Suprapubic skin (tissue), 4 donors: ENCODE results near the gene IMMP2L. TPM values are rescaled to one million over a fixed set of nuclear protein-coding genes. Genes with fewer than 3 reads are reported as not detected.

Experiments used
- DNase-seq, 2 donors: peaks; one replicate each; pipeline ENCODE4 v3.0.0-alpha.2; 2019; ENCODE audit warnings: low spot score in 2 of 2
- H3K27ac ChIP-seq: fragments of 200-600 bp; sonication (generic); one replicate; pipeline ENCODE4 v1.5.1; 2019
- H3K27me3 ChIP-seq: fragments of 200-600 bp; sonication (generic); one replicate; pipeline ENCODE4 v1.5.1; 2019
- H3K36me3 ChIP-seq: fragments of 200-600 bp; sonication (generic); one replicate; pipeline ENCODE4 v1.5.1; 2019
- H3K4me1 ChIP-seq: fragments of 200-600 bp; sonication (generic); one replicate; pipeline ENCODE4 v1.5.1; 2019
- H3K4me3 ChIP-seq: fragments of 200-600 bp; sonication (generic); one replicate; pipeline ENCODE4 v1.5.1; 2019; ENCODE audit warnings: mild to moderate bottlenecking
- H3K9me3 ChIP-seq: fragments of 200-600 bp; sonication (generic); one replicate; pipeline ENCODE4 v1.5.1; 2019
- EP300 ChIP-seq: sonication (generic); formaldehyde crosslinking; IDR thresholded peaks from one replicate; pipeline ENCODE4 v1.6.1; 2017; ENCODE audit warnings: antibody characterized with exemption
- POLR2A ChIP-seq, 2 donors: fragments of 450-650 bp; IDR thresholded peaks; one replicate each; pipeline ENCODE4 v1.6.1; 2017; ENCODE audit warnings: antibody characterized with exemption in 2 of 2, mild to moderate bottlenecking in 2 of 2, moderate library complexity in 2 of 2
- POLR2AphosphoS5 ChIP-seq, 3 donors: sonication (generic); formaldehyde crosslinking; IDR thresholded peaks; one replicate each; pipeline ENCODE4 v1.6.1; 2017; ENCODE audit warnings: antibody characterized with exemption in 3 of 3
- WGBS: methylation state at CpG from one replicate; pipeline ENCODE4 v1.1.5; 2018; 5-methylcytosine and 5-hydroxymethylcytosine counted together
- total RNA-seq, 4 donors: library from RNA; depleted of rRNA; stranded (reverse); fragments of >200 nt; gene quantifications; one replicate each; pipeline ENCODE4 v1.1.0, GENCODE V29; 2016
- TF ChIP-seq, protein P1 (sequence below), 2 donors: fragments of 200-600 bp in 1 of 2; fragments of 450-650 bp in 1 of 2; sonication (generic) in 1 of 2; IDR thresholded peaks; one replicate each; pipeline ENCODE4 v1.5.1; 2016 to 2019; ENCODE audit warnings: antibody characterized with exemption in 2 of 2, mild to moderate bottlenecking in 1 of 2, moderate library complexity in 1 of 2

IMMP2L gene
- total RNA-seq, 4 donors from 2014 or later: 10.6 to 20.6 (median 14.6) TPM

DNA sequence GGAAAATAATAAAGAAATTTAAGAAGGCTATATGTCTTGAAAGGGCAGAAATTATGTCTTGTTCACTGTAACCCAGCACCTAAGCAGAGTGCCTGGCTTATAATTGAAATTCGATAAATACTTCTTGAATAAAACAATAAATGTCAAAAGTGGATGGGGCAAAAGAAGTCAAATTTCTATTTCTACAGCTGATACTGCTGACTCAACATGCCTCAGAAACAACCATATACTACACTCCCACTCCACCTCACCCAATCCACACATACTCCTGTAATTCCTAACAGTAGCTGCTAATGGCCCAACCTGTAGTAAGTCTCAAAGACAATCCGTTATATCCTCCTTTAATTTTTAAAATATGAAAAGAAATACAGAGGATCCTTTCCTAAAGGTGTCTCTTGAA, 519.5 kb downstream of the IMMP2L start:
- no peak overlapping the region for H3K4me3 ChIP-seq
- H3K9me3 ChIP-seq: no peaks in the 10 kb centered on the region
- H3K36me3 ChIP-seq: no peaks in the 10 kb centered on the region
- no peak overlapping the region for H3K27ac ChIP-seq
- DNase-seq: no peak
- TF ChIP-seq EP300: no peak
- TF ChIP-seq POLR2AphosphoS5 (IDR thresholded peaks at IDR 0.05): no peak
- TF ChIP-seq, protein P1, sequence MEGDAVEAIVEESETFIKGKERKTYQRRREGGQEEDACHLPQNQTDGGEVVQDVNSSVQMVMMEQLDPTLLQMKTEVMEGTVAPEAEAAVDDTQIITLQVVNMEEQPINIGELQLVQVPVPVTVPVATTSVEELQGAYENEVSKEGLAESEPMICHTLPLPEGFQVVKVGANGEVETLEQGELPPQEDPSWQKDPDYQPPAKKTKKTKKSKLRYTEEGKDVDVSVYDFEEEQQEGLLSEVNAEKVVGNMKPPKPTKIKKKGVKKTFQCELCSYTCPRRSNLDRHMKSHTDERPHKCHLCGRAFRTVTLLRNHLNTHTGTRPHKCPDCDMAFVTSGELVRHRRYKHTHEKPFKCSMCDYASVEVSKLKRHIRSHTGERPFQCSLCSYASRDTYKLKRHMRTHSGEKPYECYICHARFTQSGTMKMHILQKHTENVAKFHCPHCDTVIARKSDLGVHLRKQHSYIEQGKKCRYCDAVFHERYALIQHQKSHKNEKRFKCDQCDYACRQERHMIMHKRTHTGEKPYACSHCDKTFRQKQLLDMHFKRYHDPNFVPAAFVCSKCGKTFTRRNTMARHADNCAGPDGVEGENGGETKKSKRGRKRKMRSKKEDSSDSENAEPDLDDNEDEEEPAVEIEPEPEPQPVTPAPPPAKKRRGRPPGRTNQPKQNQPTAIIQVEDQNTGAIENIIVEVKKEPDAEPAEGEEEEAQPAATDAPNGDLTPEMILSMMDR (IDR thresholded peaks at IDR 0.05): no peak
- no peak for TF ChIP-seq POLR2A (IDR thresholded peaks at IDR 0.05)
- H3K4me1 ChIP-seq: no peaks in the 10 kb centered on the region
- H3K27me3 ChIP-seq: no peaks in the 10 kb centered on the region
- WGBS: 92% methylated on average over 2 of the region's 2 CpGs

DNA sequence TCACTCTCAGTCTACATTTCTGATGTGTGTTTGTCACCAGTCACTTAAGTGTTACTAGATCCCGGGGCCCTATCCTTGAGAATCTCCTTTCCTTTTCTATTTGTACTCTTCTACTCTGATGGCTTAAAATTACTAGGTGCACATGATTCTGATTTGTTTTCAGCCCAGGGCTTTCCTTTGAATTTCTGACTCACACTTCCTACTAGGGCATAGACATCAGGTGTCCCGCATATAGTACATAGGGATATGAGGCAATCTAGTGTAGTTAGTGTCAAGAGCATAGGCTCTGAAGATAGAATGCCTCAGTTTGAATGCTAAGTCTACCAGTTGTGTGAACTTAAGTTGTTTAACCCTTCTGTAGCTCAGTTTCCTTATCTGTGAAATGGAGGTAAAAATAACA, 520.7 kb downstream of the IMMP2L start:
- Histone ChIP-seq H3K36me3 (no peaks in the 10 kb centered on the region), H3K9me3 (no peaks in the 10 kb centered on the region), H3K27ac (no peak overlapping the region), H3K4me1 (no peaks in the 10 kb centered on the region), H3K4me3 (no peak overlapping the region), H3K27me3 (no peaks in the 10 kb centered on the region)
- 79% methylated on average over 2 of the region's 2 CpGs for WGBS
- no peak for DNase-seq
- no peak for TF ChIP-seq EP300
- TF ChIP-seq POLR2A (IDR thresholded peaks at IDR 0.05): no peak
- no peak for TF ChIP-seq POLR2AphosphoS5 (IDR thresholded peaks at IDR 0.05)
- TF ChIP-seq, protein P1 (IDR thresholded peaks at IDR 0.05): no peak

DNA sequence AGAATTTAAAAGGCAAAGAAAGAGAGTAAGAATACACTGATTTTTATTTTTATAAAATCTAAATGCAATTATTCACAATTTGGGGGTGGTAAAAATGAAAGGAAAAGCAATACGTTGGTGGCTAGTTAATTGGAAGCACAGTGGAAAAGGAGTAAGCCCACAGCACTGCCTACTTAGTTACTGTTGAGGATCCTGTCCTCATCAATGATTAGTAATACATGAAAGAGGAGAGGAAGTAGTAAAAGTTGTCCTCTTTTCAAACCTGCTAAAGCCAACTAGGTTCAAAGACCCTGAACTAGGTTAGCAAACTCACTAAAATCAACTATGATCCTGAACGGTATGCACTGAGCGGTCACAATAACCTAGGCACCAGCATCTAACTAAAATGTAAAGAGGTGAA, 524.1 kb downstream of the IMMP2L start:
- H3K36me3 ChIP-seq: no peaks in the 10 kb centered on the region
- no peak for TF ChIP-seq POLR2A (IDR thresholded peaks at IDR 0.05)
- TF ChIP-seq, protein P1 (IDR thresholded peaks at IDR 0.05): no peak
- no peak for TF ChIP-seq POLR2AphosphoS5 (IDR thresholded peaks at IDR 0.05)
- no peak for TF ChIP-seq EP300
- H3K4me1 ChIP-seq: no peaks in the 10 kb centered on the region
- no peak overlapping the region for H3K27ac ChIP-seq
- DNase-seq: no peak
- no peaks in the 10 kb centered on the region for H3K9me3 ChIP-seq
- WGBS: 92% methylated on average over 3 of the region's 3 CpGs
- no peak overlapping the region for H3K4me3 ChIP-seq
- H3K27me3 ChIP-seq: no peaks in the 10 kb centered on the region

DNA sequence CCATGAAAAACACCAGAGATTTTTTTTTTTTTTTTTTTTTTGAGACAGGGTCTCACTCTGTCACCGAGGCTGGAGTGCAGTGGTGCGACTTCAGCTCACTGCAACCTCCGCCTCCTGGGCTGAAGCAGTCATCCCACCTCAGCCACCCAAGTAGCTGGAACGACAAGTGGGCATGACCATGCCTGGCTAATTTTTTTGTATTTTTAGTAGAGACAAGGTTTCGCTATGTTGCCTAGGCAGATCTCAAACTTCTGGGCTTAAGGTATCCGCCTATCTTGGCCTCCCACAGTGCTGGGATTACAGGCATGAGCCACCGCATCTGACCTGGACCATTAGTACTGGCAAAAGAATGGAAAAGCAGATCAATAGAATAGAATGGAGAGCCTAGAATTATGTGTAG, 530.4 kb downstream of the IMMP2L start:
- no peaks in the 10 kb centered on the region for H3K36me3 ChIP-seq
- H3K27ac ChIP-seq: no peak overlapping the region
- no peak overlapping the region for H3K4me3 ChIP-seq
- no peak for DNase-seq
- TF ChIP-seq, protein P1 (IDR thresholded peaks at IDR 0.05): no peak
- TF ChIP-seq POLR2AphosphoS5 (IDR thresholded peaks at IDR 0.05) (no peak), EP300 (no peak), POLR2A (IDR thresholded peaks at IDR 0.05) (no peak)
- H3K27me3 ChIP-seq: no peaks in the 10 kb centered on the region
- 93% methylated on average over 7 of the region's 7 CpGs for WGBS
- H3K9me3 ChIP-seq: no peaks in the 10 kb centered on the region
- peaks cover 9% of the 10 kb centered on the region for H3K4me1 ChIP-seq

DNA sequence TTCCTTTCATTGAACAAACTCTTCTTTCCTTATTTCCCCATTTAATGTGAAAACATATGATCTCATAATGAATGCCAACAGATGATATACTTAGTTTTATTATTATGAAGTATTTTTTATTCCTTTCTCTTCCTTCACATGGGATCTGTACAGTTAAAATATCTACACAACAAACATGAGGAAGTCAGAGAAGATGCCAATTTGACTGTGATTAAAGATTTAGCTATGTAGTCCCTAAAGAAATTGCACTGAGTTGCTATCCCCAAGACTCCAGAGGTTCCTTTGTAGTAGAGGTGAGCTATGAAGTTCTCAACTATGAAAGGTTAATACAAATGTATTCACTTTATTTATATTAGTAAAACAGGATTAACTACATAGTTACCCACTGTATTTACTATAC, 532.0 kb downstream of the IMMP2L start:
- DNase-seq: no peak
- TF ChIP-seq POLR2AphosphoS5 (IDR thresholded peaks at IDR 0.05) (no peak), POLR2A (IDR thresholded peaks at IDR 0.05) (no peak), EP300 (no peak)
- TF ChIP-seq, protein P1 (IDR thresholded peaks at IDR 0.05): no peak
- peaks cover 9% of the 10 kb centered on the region for H3K4me1 ChIP-seq
- H3K27me3 ChIP-seq: no peaks in the 10 kb centered on the region
- H3K27ac ChIP-seq: no peak overlapping the region
- no peak overlapping the region for H3K4me3 ChIP-seq
- no peaks in the 10 kb centered on the region for H3K36me3 ChIP-seq
- H3K9me3 ChIP-seq: no peaks in the 10 kb centered on the region
